ENCODE results near the gene PSMD1.
"Not testable (repeated sequence)": the region's sequence is repeated elsewhere in the genome, so short reads cannot be mapped to it uniquely, and the experiment has no call there.

The PSMD1 gene

GRCh38 chr2:231012463-231012862, 44.2 kb upstream of the PSMD1 start:
- no peak for DNase-seq (ENCODE audit: extremely low read depth, low read depth)
- H3K4me3 ChIP-seq (replicated peaks; ENCODE audit: low read depth, low read length), result no peak overlapping the region
- no peak for TF ChIP-seq CTCF (IDR thresholded peaks at IDR 0.05; ENCODE audit: low read depth, low read length, missing control alignments)

GRCh38 chr2:231013820-231014219, 42.8 kb upstream of the PSMD1 start:
- no peak for DNase-seq (ENCODE audit: extremely low read depth, low read depth)
- no peak for TF ChIP-seq CTCF (IDR thresholded peaks at IDR 0.05; ENCODE audit: low read depth, low read length, missing control alignments)

GRCh38 chr2:231015478-231015877, 41.2 kb upstream of the PSMD1 start:
- no peak for DNase-seq (ENCODE audit: extremely low read depth, low read depth)
- no peak overlapping the region for H3K4me3 ChIP-seq (replicated peaks; ENCODE audit: low read depth, low read length)
- TF ChIP-seq CTCF (IDR thresholded peaks at IDR 0.05; ENCODE audit: low read depth, low read length, missing control alignments), result no peak

More at GRCh38 chr2:231013820-231014219, 42.8 kb upstream of the PSMD1 start:
- no peak overlapping the region for H3K4me3 ChIP-seq (replicated peaks; ENCODE audit: low read depth, low read length)

- H3K4me3 ChIP-seq (replicated peaks; ENCODE audit: low read depth, low read length), result no peak overlapping the region
- no peak for TF ChIP-seq CTCF (IDR thresholded peaks at IDR 0.05; ENCODE audit: low read depth, low read length, missing control alignments)
- DNase-seq (ENCODE audit: extremely low read depth, low read depth), result no peak
These were observed 40.7 kb upstream of the PSMD1 start for GRCh38 chr2:231015926-231016325.

- no peak for DNase-seq (ENCODE audit: extremely low read depth, low read depth)
- no peak overlapping the region for H3K4me3 ChIP-seq (replicated peaks; ENCODE audit: low read depth, low read length)
- no peak for TF ChIP-seq CTCF (IDR thresholded peaks at IDR 0.05; ENCODE audit: low read depth, low read length, missing control alignments)
These were observed 40.0 kb upstream of the PSMD1 start for GRCh38 chr2:231016566-231017230.

- DNase-seq (ENCODE audit: extremely low read depth, low read depth), result no peak
- H3K4me3 ChIP-seq (replicated peaks; ENCODE audit: low read depth, low read length), result no peak overlapping the region
- TF ChIP-seq CTCF (IDR thresholded peaks at IDR 0.05; ENCODE audit: low read depth, low read length, missing control alignments), result no peak
These were observed 39.5 kb upstream of the PSMD1 start for GRCh38 chr2:231017231-231017598.

GRCh38 chr2:231018184-231018583, 38.5 kb upstream of the PSMD1 start:
- DNase-seq (ENCODE audit: extremely low read depth, low read depth), result no peak
- H3K4me3 ChIP-seq (replicated peaks; ENCODE audit: low read depth, low read length), result no peak overlapping the region
- no peak for TF ChIP-seq CTCF (IDR thresholded peaks at IDR 0.05; ENCODE audit: low read depth, low read length, missing control alignments)

- not testable (repeated sequence) for DNase-seq (ENCODE audit: extremely low read depth, low read depth); H3K4me3 ChIP-seq (replicated peaks; ENCODE audit: low read depth, low read length)
These were observed 31.6 kb upstream of the PSMD1 start for GRCh38 chr2:231025059-231025458.

All from HFF-Myc (cell line).